Lower leg skin (tissue), 3 donors: ENCODE data around the gene SCAF1.

Experiments
- CTCF ChIP-seq, 3 donors: fragments of 450-650 bp; IDR thresholded peaks; one replicate each; pipeline ENCODE4 v1.5.1; 2016; ENCODE audit warnings: antibody characterized with exemption in 3 of 3, mild to moderate bottlenecking in 3 of 3, moderate library complexity in 2 of 3
- POLR2A ChIP-seq, 2 donors: fragments of 450-650 bp; IDR thresholded peaks; one replicate each; pipeline ENCODE4 v1.6.1; 2016 to 2017; ENCODE audit warnings: antibody characterized with exemption in 2 of 2, mild to moderate bottlenecking in 1 of 2, moderate library complexity in 1 of 2

GRCh38 chr19:49690656-49691242 lies 48.7 kb downstream of the SCAF1 start, which contains the start of gene CPT1C:
- no peak for TF ChIP-seq CTCF (IDR thresholded peaks at IDR 0.05)
- no peak for TF ChIP-seq POLR2A (IDR thresholded peaks at IDR 0.05)
